GM19455 (cell line): ENCODE measurements around the gene CAMTA1.

Experiments used
- ATAC-seq: cut with Tn5 transposase; IDR thresholded peaks from one replicate; pipeline ENCODE4 v1.9.1; 2021; ENCODE audit not compliant: unreplicated experiment

The CAMTA1 gene

GRCh38 chr1:6967431-6968111 is 182.3 kb downstream of the CAMTA1 start:
- ATAC-seq = no peak

- ATAC-seq = no peak
Measured at GRCh38 chr1:6969106-6969505, 183.9 kb downstream of the CAMTA1 start.

GRCh38 chr1:6969762-6970161 is 184.5 kb downstream of the CAMTA1 start:
- ATAC-seq = no peak

- ATAC-seq = no peak
Measured at GRCh38 chr1:6970221-6970620, 185.0 kb downstream of the CAMTA1 start.

- ATAC-seq = no peak
Measured at GRCh38 chr1:6971048-6971447, 185.8 kb downstream of the CAMTA1 start.

- no peak for ATAC-seq
Measured at GRCh38 chr1:6971699-6972098, 186.4 kb downstream of the CAMTA1 start.

GRCh38 chr1:6972399-6972798 is 187.1 kb downstream of the CAMTA1 start:
- ATAC-seq = no peak

GRCh38 chr1:6975331-6976043 is 190.2 kb downstream of the CAMTA1 start:
- no peak for ATAC-seq

GRCh38 chr1:6976044-6976375 is 190.8 kb downstream of the CAMTA1 start:
- no peak for ATAC-seq

- ATAC-seq = no peak
Measured at GRCh38 chr1:6979003-6979613, 193.9 kb downstream of the CAMTA1 start.

GRCh38 chr1:6981595-6981994 is 196.3 kb downstream of the CAMTA1 start:
- ATAC-seq = no peak

GRCh38 chr1:6982443-6982842 is 197.2 kb downstream of the CAMTA1 start:
- ATAC-seq = no peak

- no peak for ATAC-seq
Measured at GRCh38 chr1:6982860-6983259, 197.6 kb downstream of the CAMTA1 start.

- ATAC-seq = no peak
Measured at GRCh38 chr1:6984536-6984935, 199.3 kb downstream of the CAMTA1 start.

- no peak for ATAC-seq
Measured at GRCh38 chr1:6984986-6985385, 199.7 kb downstream of the CAMTA1 start.

- ATAC-seq = no peak
Measured at GRCh38 chr1:6985549-6986276, 200.5 kb downstream of the CAMTA1 start.

GRCh38 chr1:6986281-6986680 is 201.0 kb downstream of the CAMTA1 start:
- no peak for ATAC-seq

- ATAC-seq = no peak
Measured at GRCh38 chr1:6987940-6988339, 202.7 kb downstream of the CAMTA1 start.

- ATAC-seq = no peak
Measured at GRCh38 chr1:6988796-6989195, 203.5 kb downstream of the CAMTA1 start.

- ATAC-seq = no peak
Measured at GRCh38 chr1:6989212-6990159, 204.2 kb downstream of the CAMTA1 start.

- ATAC-seq = no peak
Measured at GRCh38 chr1:6991266-6991665, 206.0 kb downstream of the CAMTA1 start.
